Liver (tissue), 9 donors: ENCODE results near the gene COPG2. TPM values are rescaled to one million over a fixed set of nuclear protein-coding genes. Genes with fewer than 3 reads are reported as not detected.

Experiments used
- DNase-seq: peaks from one replicate; pipeline ENCODE4 v3.0.0-alpha.2; 2017; ENCODE audit warnings: low spot score
- H3K27ac ChIP-seq, 2 donors: one replicate each; pipeline ENCODE4 v1.7.0; 2013; ENCODE audit warnings: inconsistent platforms in 2 of 2, low read length in 2 of 2, control low read depth in 1 of 2, low read depth in 1 of 2, mild to moderate bottlenecking in 1 of 2
- H3K27me3 ChIP-seq, 4 donors: one replicate each; pipeline versions ENCODE4 v1.6.1 to v1.7.0; 2013; ENCODE audit warnings: low read length in 3 of 4, inconsistent platforms in 1 of 4, mild to moderate bottlenecking in 1 of 4, moderate library complexity in 1 of 4; ENCODE audit not compliant: control insufficient read depth in 4 of 4, insufficient read depth in 4 of 4
- H3K36me3 ChIP-seq, 4 donors: one replicate each; pipeline versions ENCODE4 v1.6.1 to v1.7.0; 2013; ENCODE audit warnings: low read length in 3 of 4, mild to moderate bottlenecking in 3 of 4, low read depth in 1 of 4, moderate library complexity in 1 of 4; ENCODE audit not compliant: control insufficient read depth in 4 of 4, insufficient read depth in 3 of 4
- H3K4me1 ChIP-seq, 4 donors: one replicate each; pipeline versions ENCODE4 v1.6.1 to v1.7.0; 2013; ENCODE audit warnings: low read length in 3 of 4, mild to moderate bottlenecking in 3 of 4, moderate library complexity in 1 of 4; ENCODE audit not compliant: control insufficient read depth in 4 of 4, insufficient read depth in 4 of 4
- H3K4me3 ChIP-seq, 3 donors: one replicate each; pipeline versions ENCODE4 v1.6.1 to v1.7.0; 2013; ENCODE audit warnings: low read length in 3 of 3, control low read depth in 1 of 3, low read depth in 1 of 3, mild to moderate bottlenecking in 1 of 3
- H3K9ac ChIP-seq, 2 donors: one replicate each; pipeline ENCODE4 v1.7.0; 2013; ENCODE audit warnings: low read length in 2 of 2, mild to moderate bottlenecking in 2 of 2, moderate library complexity in 2 of 2, control low read depth in 1 of 2, low read depth in 1 of 2
- H3K9me3 ChIP-seq, 4 donors: one replicate each; pipeline versions ENCODE4 v1.6.1 to v1.7.0; 2013; ENCODE audit warnings: low read length in 3 of 4; ENCODE audit not compliant: control insufficient read depth in 4 of 4
- EGR1 ChIP-seq, 2 donors: IDR thresholded peaks; 2 replicates each; pipeline ENCODE4 v1.6.1; 2016 to 2018; ENCODE audit warnings: antibody characterized with exemption in 2 of 2, low read depth in 2 of 2
- FOXA1 ChIP-seq: IDR thresholded peaks from 2 replicates; pipeline ENCODE4 v1.6.1; 2016; ENCODE audit warnings: antibody characterized with exemption
- FOXA2 ChIP-seq: IDR thresholded peaks from 2 replicates; pipeline ENCODE4 v1.6.1; 2016; ENCODE audit warnings: antibody characterized with exemption
- HNF4A ChIP-seq, 2 donors: conservative IDR thresholded peaks; 2 replicates each; pipeline ENCODE4 v1.6.1; 2016; ENCODE audit warnings: antibody characterized with exemption in 2 of 2, mild to moderate bottlenecking in 2 of 2
- HNF4G ChIP-seq: IDR thresholded peaks from 2 replicates; pipeline ENCODE4 v1.6.1; 2016; ENCODE audit warnings: antibody characterized with exemption
- JUND ChIP-seq, 2 donors: IDR thresholded peaks; 2 replicates each; pipeline ENCODE4 v1.6.1; 2016; ENCODE audit warnings: antibody characterized with exemption in 2 of 2
- NR2F2 ChIP-seq: IDR thresholded peaks from 2 replicates; pipeline ENCODE4 v1.6.1; 2016; ENCODE audit warnings: antibody characterized with exemption
- RAD21 ChIP-seq, 2 donors: IDR thresholded peaks; 2 replicates each; pipeline ENCODE4 v1.6.1; 2016; ENCODE audit warnings: antibody characterized with exemption in 2 of 2, mild to moderate bottlenecking in 2 of 2
- RXRA ChIP-seq, 2 donors: IDR thresholded peaks; 2 replicates each; pipeline ENCODE4 v1.6.1; 2017 to 2018; ENCODE audit warnings: antibody characterized with exemption in 2 of 2, mild to moderate bottlenecking in 1 of 2
- SP1 ChIP-seq: IDR thresholded peaks from 2 replicates; pipeline ENCODE4 v1.6.1; 2018; ENCODE audit warnings: antibody characterized with exemption, mild to moderate bottlenecking
- TAF1 ChIP-seq: conservative IDR thresholded peaks from 2 replicates; pipeline ENCODE4 v1.6.1; 2016; ENCODE audit warnings: antibody characterized with exemption, mild to moderate bottlenecking
- YY1 ChIP-seq: IDR thresholded peaks from 2 replicates; pipeline ENCODE4 v1.6.1; 2016; ENCODE audit warnings: antibody characterized with exemption, mild to moderate bottlenecking
- WGBS: extraction: QIAGEN DNeasy Blood & Tissue Kit; methylation state at CpG from one replicate; pipeline ENCODE4 v1.1.7; 2013; 5-methylcytosine and 5-hydroxymethylcytosine counted together
- polyA plus RNA-seq, 2 donors: library from polyadenylated mRNA; stranded (reverse) in 1 of 2; unstranded in 1 of 2; fragments of 200-250 nt in 1 of 2; fragments of >200 nt in 1 of 2; fragmentation: Nextera tagmentation in 1 of 2; extraction: Ambion mirVana in 1 of 2; gene quantifications; one replicate each; pipeline versions ENCODE4 v1.2.1 to v1.2.3, GENCODE V29; 2013 to 2015
- total RNA-seq, 2 donors: library from RNA; depleted of rRNA; stranded (reverse); fragments of >200 nt; gene quantifications; one replicate each; pipeline ENCODE4 v1.2.3, GENCODE V29; 2014
- TF ChIP-seq, protein P1 (sequence below): fragments of 150-350 bp; IDR thresholded peaks from 2 replicates; pipeline ENCODE4 v1.5.1; 2017; ENCODE audit warnings: improper control_type of control experiment, low read depth, low read length; ENCODE audit not compliant: missing input control
- TF ChIP-seq, protein P2 (sequence below): IDR thresholded peaks from 2 replicates; pipeline ENCODE4 v1.6.1; 2016; ENCODE audit warnings: antibody characterized with exemption
- TF ChIP-seq, protein P3 (sequence below): IDR thresholded peaks from 2 replicates; pipeline ENCODE4 v1.6.1; 2016; ENCODE audit warnings: antibody characterized with exemption
- TF ChIP-seq, protein P4 (sequence below): IDR thresholded peaks from 2 replicates; pipeline ENCODE4 v1.6.1; 2016; ENCODE audit warnings: antibody characterized with exemption
- donor health status: healthy.
- donor health status: healthy.
- donor health status: healthy.
- donor health status: healthy.
- donor health status: healthy.

The COPG2 gene
- total and polyA plus RNA-seq, 4 donors: 0.99 to 10.3 (median 4.7) TPM

DNA sequence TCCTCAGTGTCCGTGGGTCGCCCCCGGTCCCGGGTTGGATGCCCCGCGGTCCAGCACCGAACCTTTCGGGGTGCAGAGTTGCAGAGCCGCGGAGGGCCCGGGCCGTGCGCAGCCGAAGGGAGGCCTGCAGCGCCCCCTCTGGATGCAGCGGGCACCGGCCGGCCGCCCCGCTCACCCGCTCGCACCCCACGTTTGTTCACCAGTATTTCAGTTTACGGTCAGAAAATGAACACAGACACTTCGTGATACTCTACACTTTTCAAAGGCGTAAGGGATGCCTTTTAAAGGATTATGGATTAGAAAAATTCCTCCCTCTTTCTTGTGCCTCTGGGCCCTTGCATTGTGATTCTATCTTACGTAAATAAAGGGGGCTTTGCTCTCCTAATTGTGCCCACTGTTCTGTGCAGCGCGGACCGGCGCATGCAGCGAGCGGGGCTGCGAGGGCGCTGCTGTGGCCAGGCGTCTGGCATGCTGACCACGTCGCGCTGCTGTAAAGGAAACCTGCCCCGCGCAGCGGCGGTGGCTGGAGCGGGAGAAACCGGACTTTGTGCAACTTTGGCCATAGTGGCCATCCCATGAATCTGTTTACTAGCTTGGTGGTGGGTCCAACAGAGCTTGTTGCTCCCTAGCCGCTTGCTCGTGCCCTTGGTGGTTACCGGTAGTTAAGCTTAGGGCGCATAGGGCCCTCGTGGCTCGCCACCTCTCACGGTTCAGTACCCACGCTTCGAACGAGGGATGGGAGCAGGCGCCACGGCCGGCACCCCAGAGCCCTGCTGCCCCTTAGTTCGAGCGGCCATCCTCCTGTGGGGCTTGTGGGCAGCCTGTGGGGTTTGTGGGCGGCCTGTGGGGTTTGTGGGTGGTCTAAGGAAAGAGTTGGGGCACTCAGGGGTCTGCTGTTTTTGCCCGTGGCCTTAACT is 177.4 kb downstream of the COPG2 start:
- no peaks in the 10 kb centered on the region for H3K36me3 ChIP-seq
- H3K4me1 ChIP-seq: peaks cover 0 to 33% (median 23%) of the 10 kb centered on the region in 4 donors
- DNase-seq: peak; percentile 46
- H3K27ac ChIP-seq: no peak overlapping the region
- no peaks in the 10 kb centered on the region for H3K27me3 ChIP-seq
- H3K9me3 ChIP-seq: no peaks in the 10 kb centered on the region
- H3K9ac ChIP-seq: no peak overlapping the region
- H3K4me3 ChIP-seq: peak overlapping the region; percentile 23 to 48 (median 26)
- TF ChIP-seq, protein P1, sequence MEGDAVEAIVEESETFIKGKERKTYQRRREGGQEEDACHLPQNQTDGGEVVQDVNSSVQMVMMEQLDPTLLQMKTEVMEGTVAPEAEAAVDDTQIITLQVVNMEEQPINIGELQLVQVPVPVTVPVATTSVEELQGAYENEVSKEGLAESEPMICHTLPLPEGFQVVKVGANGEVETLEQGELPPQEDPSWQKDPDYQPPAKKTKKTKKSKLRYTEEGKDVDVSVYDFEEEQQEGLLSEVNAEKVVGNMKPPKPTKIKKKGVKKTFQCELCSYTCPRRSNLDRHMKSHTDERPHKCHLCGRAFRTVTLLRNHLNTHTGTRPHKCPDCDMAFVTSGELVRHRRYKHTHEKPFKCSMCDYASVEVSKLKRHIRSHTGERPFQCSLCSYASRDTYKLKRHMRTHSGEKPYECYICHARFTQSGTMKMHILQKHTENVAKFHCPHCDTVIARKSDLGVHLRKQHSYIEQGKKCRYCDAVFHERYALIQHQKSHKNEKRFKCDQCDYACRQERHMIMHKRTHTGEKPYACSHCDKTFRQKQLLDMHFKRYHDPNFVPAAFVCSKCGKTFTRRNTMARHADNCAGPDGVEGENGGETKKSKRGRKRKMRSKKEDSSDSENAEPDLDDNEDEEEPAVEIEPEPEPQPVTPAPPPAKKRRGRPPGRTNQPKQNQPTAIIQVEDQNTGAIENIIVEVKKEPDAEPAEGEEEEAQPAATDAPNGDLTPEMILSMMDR: peak; percentile 41
- TF ChIP-seq TAF1 (no peak), HNF4G (no peak), RAD21 (IDR thresholded peaks at IDR 0.05) (peak; percentile 33 to 57)
- WGBS: 51% methylated on average over 62 of the region's 62 CpGs

DNA sequence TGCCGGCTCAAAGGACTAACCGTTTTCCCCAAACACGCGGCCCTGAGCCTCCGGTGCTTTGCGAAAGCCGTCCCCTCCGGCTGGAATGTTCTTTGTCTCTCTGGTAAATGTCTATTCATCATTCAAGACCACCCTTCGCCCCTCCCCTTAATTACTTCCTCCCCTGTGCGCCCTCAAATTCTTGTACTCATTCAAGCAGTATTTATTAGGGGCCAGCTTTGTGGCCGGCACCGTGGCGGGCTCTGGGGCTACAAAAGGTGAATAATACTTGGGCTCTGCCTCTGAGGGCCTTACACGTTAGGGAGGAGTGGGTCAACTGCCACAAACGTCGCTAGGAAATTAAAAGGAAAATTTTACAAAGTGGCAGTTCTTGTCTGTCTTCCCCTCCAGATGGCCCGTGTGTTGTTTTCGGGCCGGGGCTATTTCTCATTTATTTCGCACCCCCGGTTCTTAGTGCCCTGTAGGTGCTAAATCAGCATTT is 178.2 kb downstream of the COPG2 start:
- TF ChIP-seq NR2F2 (no peak), RXRA (IDR thresholded peaks at IDR 0.05) (no peak)
- TF ChIP-seq, protein P2, sequence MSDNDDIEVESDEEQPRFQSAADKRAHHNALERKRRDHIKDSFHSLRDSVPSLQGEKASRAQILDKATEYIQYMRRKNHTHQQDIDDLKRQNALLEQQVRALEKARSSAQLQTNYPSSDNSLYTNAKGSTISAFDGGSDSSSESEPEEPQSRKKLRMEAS: no peak
- Histone ChIP-seq H3K27ac (no peak overlapping the region), H3K4me1 (peaks cover 0 to 36% (median 26%) of the 10 kb centered on the region in 4 donors), H3K36me3 (no peaks in the 10 kb centered on the region), H3K27me3 (no peaks in the 10 kb centered on the region), H3K4me3 (no peak overlapping the region), H3K9ac (no peak overlapping the region), H3K9me3 (no peaks in the 10 kb centered on the region)
- DNase-seq: no peak
- WGBS: 81% methylated on average over 21 of the region's 21 CpGs

DNA sequence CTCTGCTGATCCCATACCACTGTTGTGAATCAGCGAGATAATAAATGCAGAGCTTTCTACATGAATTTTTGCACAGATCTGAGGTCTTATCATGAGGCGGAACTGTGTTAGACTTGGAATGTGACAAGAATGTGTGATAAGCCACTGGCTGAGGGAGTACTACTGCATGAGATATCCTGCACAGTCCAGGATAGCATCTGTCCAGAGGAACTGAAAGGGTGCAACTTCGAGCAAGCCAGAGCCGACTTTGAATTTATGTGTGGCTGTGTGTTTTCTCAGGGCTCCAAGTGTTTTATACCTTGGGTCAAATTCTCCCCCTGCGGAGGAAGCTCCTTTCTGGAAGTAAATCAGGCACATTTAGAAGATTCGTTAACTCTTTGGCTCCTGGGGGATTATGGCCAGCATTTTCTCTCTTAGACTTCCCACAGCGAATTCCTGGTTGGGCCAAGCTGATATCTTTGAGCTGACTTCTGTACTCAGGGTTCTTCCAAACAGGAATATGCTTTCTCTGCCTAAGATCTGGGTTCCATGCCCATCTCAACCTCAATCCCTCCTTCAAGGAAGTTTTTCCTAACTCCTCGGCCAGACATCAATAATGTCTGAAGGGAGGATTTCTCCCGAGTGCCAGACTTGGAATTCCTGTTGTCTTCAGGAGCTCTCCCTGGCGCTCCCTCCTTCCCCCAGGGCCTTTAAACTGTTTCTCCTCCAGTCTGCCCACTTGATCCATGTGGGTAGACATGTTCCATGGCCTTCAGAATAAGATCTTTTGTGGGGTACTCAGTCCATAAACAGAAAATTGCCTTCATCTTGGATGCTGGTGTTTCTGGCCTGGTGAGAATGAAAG is 179.2 kb downstream of the COPG2 start:
- H3K4me3 ChIP-seq: no peak overlapping the region
- no peaks in the 10 kb centered on the region for H3K9me3 ChIP-seq
- H3K27ac ChIP-seq: no peak overlapping the region
- no peaks in the 10 kb centered on the region for H3K36me3 ChIP-seq
- no peak overlapping the region for H3K9ac ChIP-seq
- H3K27me3 ChIP-seq: no peaks in the 10 kb centered on the region
- DNase-seq: no peak
- H3K4me1 ChIP-seq: peaks cover 0 to 36% (median 26%) of the 10 kb centered on the region in 4 donors
- WGBS: 80% methylated on average over 10 of the region's 10 CpGs
- TF ChIP-seq HNF4G (no peak), HNF4A (conservative IDR thresholded peaks at IDR 0.05) (no peak), FOXA1 (no peak), JUND (IDR thresholded peaks at IDR 0.05) (no peak), TAF1 (no peak), EGR1 (IDR thresholded peaks at IDR 0.05; ENCODE audit: low read depth in 2 of 2) (no peak), RAD21 (IDR thresholded peaks at IDR 0.05) (no peak), SP1 (no peak), YY1 (no peak), FOXA2 (no peak)
- TF ChIP-seq, protein P3, sequence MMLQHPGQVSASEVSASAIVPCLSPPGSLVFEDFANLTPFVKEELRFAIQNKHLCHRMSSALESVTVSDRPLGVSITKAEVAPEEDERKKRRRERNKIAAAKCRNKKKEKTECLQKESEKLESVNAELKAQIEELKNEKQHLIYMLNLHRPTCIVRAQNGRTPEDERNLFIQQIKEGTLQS: no peak
- TF ChIP-seq, protein P1: no peak
- TF ChIP-seq, protein P2: no peak
- TF ChIP-seq, protein P4, sequence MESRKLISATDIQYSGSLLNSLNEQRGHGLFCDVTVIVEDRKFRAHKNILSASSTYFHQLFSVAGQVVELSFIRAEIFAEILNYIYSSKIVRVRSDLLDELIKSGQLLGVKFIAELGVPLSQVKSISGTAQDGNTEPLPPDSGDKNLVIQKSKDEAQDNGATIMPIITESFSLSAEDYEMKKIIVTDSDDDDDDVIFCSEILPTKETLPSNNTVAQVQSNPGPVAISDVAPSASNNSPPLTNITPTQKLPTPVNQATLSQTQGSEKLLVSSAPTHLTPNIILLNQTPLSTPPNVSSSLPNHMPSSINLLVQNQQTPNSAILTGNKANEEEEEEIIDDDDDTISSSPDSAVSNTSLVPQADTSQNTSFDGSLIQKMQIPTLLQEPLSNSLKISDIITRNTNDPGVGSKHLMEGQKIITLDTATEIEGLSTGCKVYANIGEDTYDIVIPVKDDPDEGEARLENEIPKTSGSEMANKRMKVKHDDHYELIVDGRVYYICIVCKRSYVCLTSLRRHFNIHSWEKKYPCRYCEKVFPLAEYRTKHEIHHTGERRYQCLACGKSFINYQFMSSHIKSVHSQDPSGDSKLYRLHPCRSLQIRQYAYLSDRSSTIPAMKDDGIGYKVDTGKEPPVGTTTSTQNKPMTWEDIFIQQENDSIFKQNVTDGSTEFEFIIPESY: no peak
